Left forelimb (tissue), 1 donor: ENCODE data around the gene GNAT1.
A peak's percentile ranks its signal among the peaks of the same experiment; 100 is the strongest.

Experiments
- DNase-seq: peaks from one replicate; pipeline ENCODE4 v3.0.0-alpha.2; 2018; ENCODE audit warnings: low spot score

The GNAT1 gene

GRCh38 chr3:50163572-50164455 is 27.6 kb upstream of the GNAT1 start:
- DNase-seq, result peak; percentile 84

GRCh38 chr3:50164481-50164880 is 26.9 kb upstream of the GNAT1 start:
- no peak for DNase-seq

GRCh38 chr3:50164984-50165909 is 26.2 kb upstream of the GNAT1 start:
- no peak for DNase-seq

GRCh38 chr3:50165910-50166538 is 25.4 kb upstream of the GNAT1 start:
- no peak for DNase-seq

- DNase-seq, result no peak
Measured at GRCh38 chr3:50166620-50167019, 24.8 kb upstream of the GNAT1 start.

- DNase-seq, result no peak
Measured at GRCh38 chr3:50167069-50167840, 24.2 kb upstream of the GNAT1 start.

GRCh38 chr3:50167841-50168209 is 23.6 kb upstream of the GNAT1 start:
- DNase-seq, result no peak

GRCh38 chr3:50168388-50168787 is 23.0 kb upstream of the GNAT1 start:
- DNase-seq, result no peak

GRCh38 chr3:50168791-50169190 is 22.6 kb upstream of the GNAT1 start:
- no peak for DNase-seq

GRCh38 chr3:50169232-50169832 is 22.1 kb upstream of the GNAT1 start:
- no peak for DNase-seq

GRCh38 chr3:50169858-50170257 is 21.6 kb upstream of the GNAT1 start:
- DNase-seq, result no peak

GRCh38 chr3:50170689-50171088 is 20.7 kb upstream of the GNAT1 start:
- no peak for DNase-seq

- no peak for DNase-seq
Measured at GRCh38 chr3:50171540-50172301, 19.7 kb upstream of the GNAT1 start.

- DNase-seq, result no peak
Measured at GRCh38 chr3:50172626-50173220, 18.7 kb upstream of the GNAT1 start.

GRCh38 chr3:50173685-50174516 is 17.5 kb upstream of the GNAT1 start:
- DNase-seq, result no peak

GRCh38 chr3:50174517-50174895 is 16.9 kb upstream of the GNAT1 start:
- DNase-seq, result no peak

GRCh38 chr3:50174947-50175524 is 16.4 kb upstream of the GNAT1 start:
- DNase-seq, result no peak

GRCh38 chr3:50177346-50177745 is 14.1 kb upstream of the GNAT1 start:
- DNase-seq, result no peak

GRCh38 chr3:50179710-50180109 is 11.7 kb upstream of the GNAT1 start:
- no peak for DNase-seq
